Muscle layer of colon (tissue), 2 donors: ENCODE results near the gene SERP1.
"Not testable (repeated sequence)": the region's sequence is repeated elsewhere in the genome, so short reads cannot be mapped to it uniquely, and the experiment has no call there.

Experiments
- H3K27ac ChIP-seq: one replicate; pipeline ENCODE4 v1.7.0; 2013; ENCODE audit warnings: low read depth, mild to moderate bottlenecking, low read length, moderate library complexity
- H3K27me3 ChIP-seq, 2 donors: one replicate each; pipeline ENCODE4 v1.7.0; 2013; ENCODE audit warnings: low read length in 2 of 2, mild to moderate bottlenecking in 2 of 2; ENCODE audit not compliant: insufficient read depth in 2 of 2, control insufficient read depth in 1 of 2
- H3K36me3 ChIP-seq: one replicate; pipeline ENCODE4 v1.7.0; 2013; ENCODE audit warnings: mild to moderate bottlenecking, low read length; ENCODE audit not compliant: insufficient read depth
- H3K4me1 ChIP-seq: one replicate; pipeline ENCODE4 v1.7.0; 2013; ENCODE audit warnings: mild to moderate bottlenecking, low read length; ENCODE audit not compliant: insufficient read depth
- H3K4me3 ChIP-seq, 2 donors: one replicate each; pipeline ENCODE4 v1.7.0; 2013; ENCODE audit warnings: low read length in 2 of 2, low read depth in 1 of 2, mild to moderate bottlenecking in 1 of 2, moderate library complexity in 1 of 2
- H3K9ac ChIP-seq: one replicate; pipeline ENCODE4 v1.7.0; 2013; ENCODE audit warnings: low read length
- H3K9me3 ChIP-seq: one replicate; pipeline ENCODE4 v1.7.0; 2013; ENCODE audit warnings: mild to moderate bottlenecking, low read length
- donor health status: abdominal sarcoma.
- donor health status: Adenocarcinoma of cecum.

Gene SERP1

DNA sequence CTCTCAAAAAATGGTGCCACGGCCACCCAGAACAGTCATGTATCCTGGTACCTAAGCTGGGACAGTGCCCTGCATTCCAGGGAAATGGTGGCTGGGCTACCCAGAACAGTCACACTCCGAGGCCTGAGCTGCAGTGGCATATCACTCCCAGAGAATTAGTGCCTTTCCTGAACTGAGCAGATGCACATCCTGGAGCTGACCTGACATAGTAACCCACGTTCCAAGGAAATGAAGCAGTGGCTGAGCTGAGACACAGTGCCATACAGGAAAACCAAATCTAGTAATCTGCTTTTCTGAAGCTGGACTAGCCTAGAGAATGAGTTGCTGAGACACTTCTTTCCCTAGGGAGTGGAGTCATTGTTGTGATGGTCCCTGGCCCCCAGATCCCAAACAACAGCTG, 41.8 kb downstream of the SERP1 start:
- Histone ChIP-seq H3K4me1 (no peaks in the 10 kb centered on the region), H3K27me3 (no peaks in the 10 kb centered on the region), H3K27ac (no peak overlapping the region), H3K9me3 (no peaks in the 10 kb centered on the region), H3K4me3 (no peak overlapping the region), H3K36me3 (no peaks in the 10 kb centered on the region), H3K9ac (no peak overlapping the region)

- no peaks in the 10 kb centered on the region for H3K4me1 ChIP-seq
- no peak overlapping the region for H3K27ac ChIP-seq
- no peaks in the 10 kb centered on the region for H3K27me3 ChIP-seq
- H3K9me3 ChIP-seq: no peaks in the 10 kb centered on the region
- H3K4me3 ChIP-seq: no peak overlapping the region
- H3K9ac ChIP-seq: no peak overlapping the region
- no peaks in the 10 kb centered on the region for H3K36me3 ChIP-seq
Observed at GRCh38 chr3:150503402-150504099, 42.7 kb downstream of the SERP1 start.

GRCh38 chr3:150500960-150501359, 45.3 kb downstream of the SERP1 start:
- not testable (repeated sequence) for H3K27ac ChIP-seq, H3K4me1 ChIP-seq, H3K4me3 ChIP-seq, H3K27me3 ChIP-seq, H3K36me3 ChIP-seq, H3K9ac ChIP-seq, H3K9me3 ChIP-seq

- H3K9me3 ChIP-seq: no peaks in the 10 kb centered on the region
- no peaks in the 10 kb centered on the region for H3K36me3 ChIP-seq
- no peak overlapping the region for H3K27ac ChIP-seq
- H3K27me3 ChIP-seq: no peaks in the 10 kb centered on the region
- H3K4me3 ChIP-seq: no peak overlapping the region
- H3K9ac ChIP-seq: no peak overlapping the region
- H3K4me1 ChIP-seq: no peaks in the 10 kb centered on the region
Observed at GRCh38 chr3:150497956-150498355, 48.3 kb downstream of the SERP1 start.

DNA sequence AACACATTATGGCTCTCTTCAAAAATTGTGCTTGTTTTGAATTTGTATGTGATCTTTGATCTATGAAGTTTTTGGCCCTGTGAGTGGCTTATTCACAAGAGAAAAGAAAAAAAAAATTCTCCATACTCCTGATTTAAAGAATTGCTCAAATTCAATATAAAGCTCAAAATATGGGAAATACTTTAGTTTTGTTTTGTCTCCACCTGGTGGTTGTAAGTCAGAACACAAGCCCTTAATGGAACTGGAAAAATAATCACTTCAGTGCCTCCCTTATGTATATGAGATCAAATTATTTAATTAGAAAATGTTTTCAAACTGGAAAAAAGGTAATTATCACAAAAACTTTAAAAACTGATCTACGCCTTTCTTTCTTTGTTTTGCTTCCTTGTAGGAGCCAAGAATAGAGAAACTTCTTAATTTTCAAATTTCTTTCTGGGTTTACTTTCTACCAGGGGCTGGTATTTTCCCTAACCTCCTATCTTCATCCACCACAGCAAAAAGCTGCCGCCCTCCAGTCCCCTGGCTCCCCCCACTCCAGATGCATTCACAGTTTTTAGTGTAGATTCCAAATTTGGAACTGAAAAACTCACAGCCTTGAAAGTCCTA, 50.6 kb downstream of the SERP1 start:
- no peaks in the 10 kb centered on the region for H3K27me3 ChIP-seq
- H3K9ac ChIP-seq: no peak overlapping the region
- no peak overlapping the region for H3K4me3 ChIP-seq
- no peak overlapping the region for H3K27ac ChIP-seq
- no peaks in the 10 kb centered on the region for H3K36me3 ChIP-seq
- H3K4me1 ChIP-seq: no peaks in the 10 kb centered on the region
- no peaks in the 10 kb centered on the region for H3K9me3 ChIP-seq

DNA sequence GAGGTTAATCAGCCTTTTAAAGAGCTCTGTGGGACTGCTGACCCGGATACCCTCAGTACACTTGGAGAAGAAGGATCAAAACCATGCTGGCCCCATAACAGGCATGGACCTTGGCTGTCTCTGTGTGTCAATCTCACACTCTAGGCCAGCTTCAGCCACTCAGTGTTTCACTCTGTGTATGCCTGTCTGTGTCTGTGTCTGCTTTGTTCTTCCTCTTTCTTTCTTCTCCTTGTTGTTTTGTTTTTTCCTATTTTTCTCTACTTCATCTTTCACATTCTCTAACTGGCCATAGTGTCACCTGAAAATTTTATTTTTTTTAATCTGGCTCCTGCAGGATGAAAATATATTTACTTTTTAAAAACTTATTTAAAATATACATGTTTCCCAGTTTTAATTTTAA, 51.1 kb downstream of the SERP1 start:
- Histone ChIP-seq H3K27me3 (no peaks in the 10 kb centered on the region), H3K4me3 (no peak overlapping the region), H3K9me3 (no peaks in the 10 kb centered on the region), H3K4me1 (no peaks in the 10 kb centered on the region), H3K9ac (no peak overlapping the region), H3K27ac (no peak overlapping the region), H3K36me3 (no peaks in the 10 kb centered on the region)

DNA sequence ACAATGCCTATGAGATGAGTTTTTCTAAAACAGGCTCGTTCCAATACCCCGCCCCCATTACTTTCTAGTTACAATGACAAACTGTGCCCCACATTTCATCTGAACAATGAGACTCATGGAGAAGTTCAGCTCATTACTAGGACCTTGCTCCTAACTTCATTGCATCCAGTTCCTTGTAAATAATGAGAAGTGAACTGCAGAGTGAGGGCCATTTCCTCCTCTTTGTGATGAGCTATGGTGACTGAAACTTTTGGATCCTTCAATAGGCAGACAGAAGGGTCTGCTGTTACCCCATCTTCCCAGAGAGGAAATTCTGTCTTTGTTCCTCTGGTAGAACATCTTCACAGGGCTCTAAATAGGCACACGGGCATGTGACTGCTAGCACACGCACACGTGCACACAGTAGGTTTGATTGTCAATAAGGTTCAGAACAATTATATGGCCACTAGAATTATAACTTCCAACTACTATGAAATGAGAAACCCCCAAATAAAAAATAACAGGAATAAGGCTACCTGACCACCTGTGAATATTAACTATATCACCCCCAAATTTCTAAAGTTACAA, 51.8 kb downstream of the SERP1 start:
- no peak overlapping the region for H3K27ac ChIP-seq
- no peaks in the 10 kb centered on the region for H3K27me3 ChIP-seq
- no peaks in the 10 kb centered on the region for H3K36me3 ChIP-seq
- no peaks in the 10 kb centered on the region for H3K9me3 ChIP-seq
- no peak overlapping the region for H3K9ac ChIP-seq
- H3K4me1 ChIP-seq: no peaks in the 10 kb centered on the region
- no peak overlapping the region for H3K4me3 ChIP-seq
